KMS-11 (cell line): ENCODE data around the gene SEZ6.

Source experiments
- H2AFZ ChIP-seq: fragments of 200-600 bp; sonication (generic); 2 replicates; pipeline ENCODE4 v1.6.1; 2016; ENCODE audit warnings: antibody characterized with exemption, mixed run types, low read depth
- H3K27ac ChIP-seq: fragments of 200-600 bp; sonication (generic); 2 replicates; pipeline ENCODE4 v1.6.1; 2016; ENCODE audit warnings: mild to moderate bottlenecking, mixed run types
- H3K27me3 ChIP-seq: fragments of 200-600 bp; sonication (generic); 2 replicates; pipeline ENCODE4 v1.6.1; 2017; ENCODE audit warnings: mild to moderate bottlenecking, low read depth, mixed run types, moderate library complexity; ENCODE audit not compliant: insufficient read depth
- H3K36me3 ChIP-seq: fragments of 200-600 bp; sonication (generic); 2 replicates; pipeline ENCODE4 v1.6.1; 2017; ENCODE audit warnings: mild to moderate bottlenecking, mixed run types; ENCODE audit not compliant: insufficient read depth
- H3K4me1 ChIP-seq: fragments of 200-600 bp; sonication (generic); 2 replicates; pipeline ENCODE4 v1.6.1; 2016; ENCODE audit warnings: mild to moderate bottlenecking, low read depth, mixed run types; ENCODE audit not compliant: poor library complexity, severe bottlenecking
- H3K4me2 ChIP-seq: fragments of 200-600 bp; sonication (generic); 2 replicates; pipeline ENCODE4 v1.7.0; 2016; ENCODE audit warnings: mild to moderate bottlenecking, mixed run types
- H3K4me3 ChIP-seq: fragments of 200-600 bp; sonication (generic); IDR thresholded peaks from 2 replicates; pipeline ENCODE4 v1.6.1; 2017; ENCODE audit warnings: low read depth, low read length, mixed read lengths; ENCODE audit not compliant: insufficient read depth
- H3K79me2 ChIP-seq: fragments of 200-600 bp; sonication (generic); 2 replicates; pipeline ENCODE4 v1.6.1; 2016; ENCODE audit warnings: low read depth, mixed run types; ENCODE audit not compliant: insufficient read depth
- H3K9ac ChIP-seq: fragments of 200-600 bp; sonication (generic); 2 replicates; pipeline ENCODE4 v1.6.1; 2016; ENCODE audit warnings: mild to moderate bottlenecking, mixed run types
- H4K20me1 ChIP-seq: fragments of 200-600 bp; sonication (generic); 2 replicates; pipeline ENCODE4 v1.6.1; 2016; ENCODE audit warnings: mild to moderate bottlenecking, mixed run types; ENCODE audit not compliant: insufficient read depth
- TF ChIP-seq, protein P1 (sequence below): fragments of 200-600 bp; sonication (generic); conservative IDR thresholded peaks from 2 replicates; pipeline ENCODE4 v1.6.1; 2017; ENCODE audit warnings: low read depth, mild to moderate bottlenecking, antibody characterized with exemption, low read length, moderate library complexity, mixed read lengths

The SEZ6 gene

DNA sequence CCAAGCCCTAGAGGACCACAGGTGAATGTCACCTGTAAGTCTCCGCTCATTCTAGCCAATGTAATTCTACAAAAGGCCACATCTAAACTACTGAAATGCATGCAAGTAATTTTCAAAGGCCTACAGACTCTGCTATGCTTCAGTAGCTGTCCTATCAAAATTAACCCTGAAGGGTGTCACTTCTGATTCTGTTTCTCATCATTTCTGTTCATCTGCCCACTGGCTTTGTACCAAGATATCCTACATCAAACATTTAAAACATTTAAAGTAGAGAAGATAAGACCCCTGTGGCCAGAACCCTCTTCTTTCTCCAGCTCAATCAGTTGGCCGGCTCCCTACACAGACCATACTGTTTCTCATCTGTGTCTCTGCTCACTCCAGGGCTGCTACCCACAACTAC is 76.0 kb downstream of the SEZ6 start:
- Histone ChIP-seq H3K9ac (no peak overlapping the region), H3K4me1 (peaks cover 80% of the 10 kb centered on the region), H2AFZ (no peak overlapping the region), H3K79me2 (peaks cover 88% of the 10 kb centered on the region), H4K20me1 (no peaks in the 10 kb centered on the region; the same call in 1 of the 2 replicates), H3K36me3 (no peaks in the 10 kb centered on the region), H3K4me3 (no peak overlapping the region), H3K27ac (no peak overlapping the region), H3K4me2 (no peak overlapping the region), H3K27me3 (no peaks in the 10 kb centered on the region)
- TF ChIP-seq, protein P1, sequence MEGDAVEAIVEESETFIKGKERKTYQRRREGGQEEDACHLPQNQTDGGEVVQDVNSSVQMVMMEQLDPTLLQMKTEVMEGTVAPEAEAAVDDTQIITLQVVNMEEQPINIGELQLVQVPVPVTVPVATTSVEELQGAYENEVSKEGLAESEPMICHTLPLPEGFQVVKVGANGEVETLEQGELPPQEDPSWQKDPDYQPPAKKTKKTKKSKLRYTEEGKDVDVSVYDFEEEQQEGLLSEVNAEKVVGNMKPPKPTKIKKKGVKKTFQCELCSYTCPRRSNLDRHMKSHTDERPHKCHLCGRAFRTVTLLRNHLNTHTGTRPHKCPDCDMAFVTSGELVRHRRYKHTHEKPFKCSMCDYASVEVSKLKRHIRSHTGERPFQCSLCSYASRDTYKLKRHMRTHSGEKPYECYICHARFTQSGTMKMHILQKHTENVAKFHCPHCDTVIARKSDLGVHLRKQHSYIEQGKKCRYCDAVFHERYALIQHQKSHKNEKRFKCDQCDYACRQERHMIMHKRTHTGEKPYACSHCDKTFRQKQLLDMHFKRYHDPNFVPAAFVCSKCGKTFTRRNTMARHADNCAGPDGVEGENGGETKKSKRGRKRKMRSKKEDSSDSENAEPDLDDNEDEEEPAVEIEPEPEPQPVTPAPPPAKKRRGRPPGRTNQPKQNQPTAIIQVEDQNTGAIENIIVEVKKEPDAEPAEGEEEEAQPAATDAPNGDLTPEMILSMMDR = no peak

DNA sequence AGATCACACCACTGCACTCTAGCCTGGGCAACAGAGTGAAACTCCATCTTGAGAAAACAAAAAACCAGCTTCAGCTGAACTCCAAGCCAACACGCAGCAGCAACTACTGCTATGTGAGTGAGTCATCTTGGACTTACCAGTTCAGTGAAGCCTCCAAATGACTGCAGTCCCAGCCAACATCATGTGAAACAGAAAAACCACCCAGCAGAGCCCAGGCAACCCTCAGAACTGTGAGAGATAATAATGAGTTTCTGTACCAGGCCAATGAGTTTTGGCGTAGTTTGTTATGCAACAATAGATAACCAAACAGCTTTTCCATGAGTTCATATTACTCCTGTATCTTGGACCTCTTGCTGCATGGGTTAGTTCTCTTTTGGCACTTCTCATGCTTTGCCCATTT is 77.8 kb downstream of the SEZ6 start:
- H3K79me2 ChIP-seq = peaks cover 80% of the 10 kb centered on the region
- H3K27ac ChIP-seq = peak overlapping the region; percentile 51
- no peak overlapping the region for H2AFZ ChIP-seq
- H3K36me3 ChIP-seq = peaks cover 3% of the 10 kb centered on the region; the same call in 1 of the 2 replicates
- peaks cover 64% of the 10 kb centered on the region for H3K4me1 ChIP-seq
- no peaks in the 10 kb centered on the region for H3K27me3 ChIP-seq
- TF ChIP-seq, protein P1 = no peak
- no peak overlapping the region for H3K4me3 ChIP-seq
- H3K4me2 ChIP-seq = peak overlapping the region; percentile 54
- no peaks in the 10 kb centered on the region; the same call in 1 of the 2 replicates for H4K20me1 ChIP-seq
- no peak overlapping the region for H3K9ac ChIP-seq

DNA sequence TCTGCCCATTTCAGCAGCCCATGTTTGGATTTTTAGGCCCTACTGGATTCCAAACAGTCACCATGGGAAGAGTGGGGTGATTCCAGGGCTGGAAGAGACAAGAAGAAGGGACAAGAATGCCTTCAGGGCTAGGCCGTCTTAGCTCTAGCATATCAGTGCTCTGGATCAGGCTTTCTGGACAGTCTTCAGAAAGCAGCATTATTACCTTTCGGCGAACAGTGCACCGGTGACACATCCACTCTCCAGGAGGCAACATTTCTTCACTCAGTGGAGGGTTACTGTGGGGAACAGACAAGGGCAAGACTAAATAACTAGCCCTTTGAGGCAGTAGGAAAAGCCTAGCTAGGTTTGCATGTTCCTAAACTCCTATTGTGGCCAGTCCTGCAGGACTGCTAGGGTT is 79.0 kb downstream of the SEZ6 start:
- TF ChIP-seq, protein P1 = no peak
- H3K36me3 ChIP-seq = peaks cover 8% of the 10 kb centered on the region; the same call in 1 of the 2 replicates
- H3K9ac ChIP-seq = no peak overlapping the region
- H4K20me1 ChIP-seq = no peaks in the 10 kb centered on the region; the same call in 1 of the 2 replicates
- H3K4me2 ChIP-seq = peak overlapping the region; percentile 54; the same call in 1 of the 2 replicates
- H2AFZ ChIP-seq = no peak overlapping the region
- no peak overlapping the region for H3K4me3 ChIP-seq
- no peaks in the 10 kb centered on the region for H3K27me3 ChIP-seq
- peaks cover 67% of the 10 kb centered on the region for H3K79me2 ChIP-seq
- peak overlapping the region; percentile 12; the same call in 1 of the 2 replicates for H3K27ac ChIP-seq
- H3K4me1 ChIP-seq = peaks cover 62% of the 10 kb centered on the region

DNA sequence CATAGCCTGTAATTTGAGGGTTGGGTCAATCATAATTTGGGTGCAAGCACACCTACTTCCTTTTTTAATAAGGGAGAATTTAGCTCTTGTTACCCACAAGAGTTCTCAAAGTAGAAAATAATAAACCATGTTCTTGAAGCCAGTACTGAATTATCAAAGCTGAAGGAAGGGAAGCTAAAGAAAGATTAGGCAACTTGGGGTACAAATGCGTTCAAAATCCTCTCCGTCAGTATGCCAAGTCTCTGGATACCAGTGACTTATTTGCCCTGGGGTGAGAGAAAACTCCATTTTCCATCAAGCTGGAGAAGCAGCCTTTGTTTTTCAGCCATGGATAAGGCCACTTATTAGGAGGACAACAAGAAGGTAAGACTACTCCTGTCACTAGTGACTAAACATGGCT is 79.5 kb downstream of the SEZ6 start:
- peak overlapping the region; percentile 12; the same call in 1 of the 2 replicates for H3K27ac ChIP-seq
- H3K36me3 ChIP-seq = peaks cover 8% of the 10 kb centered on the region; the same call in 1 of the 2 replicates
- H4K20me1 ChIP-seq = no peaks in the 10 kb centered on the region; the same call in 1 of the 2 replicates
- H3K27me3 ChIP-seq = no peaks in the 10 kb centered on the region
- peak overlapping the region; percentile 54; the same call in 1 of the 2 replicates for H3K4me2 ChIP-seq
- H3K9ac ChIP-seq = no peak overlapping the region
- H2AFZ ChIP-seq = no peak overlapping the region
- peaks cover 62% of the 10 kb centered on the region for H3K4me1 ChIP-seq
- H3K79me2 ChIP-seq = peaks cover 63% of the 10 kb centered on the region; the same call in 1 of the 2 replicates
- TF ChIP-seq, protein P1 = no peak
- no peak overlapping the region for H3K4me3 ChIP-seq
